Stimulated activated effector memory CD8-positive, alpha-beta T cell treated with anti-CD3 and anti-CD28 coated beads, Interleukin-12 subunit alpha, Interleukin-12 subunit beta, amount 100 ng/mL, for 72 hours (primary cell): ENCODE measurements around the gene MLH3.

Experiments used
- ATAC-seq: fragments of 150-1000 bp; cut with Tn5 transposase; 2 replicates; pipeline ENCODE4 v1.10.0; 2021
- DNase-seq, 2 donors: peaks; one replicate each; pipeline ENCODE4 v3.0.0; 2021 to 2022; ENCODE audit warnings: low spot score in 2 of 2
- H3K27ac Mint-ChIP-seq: one replicate; pipeline ENCODE4 v1.8.0; 2022; ENCODE audit warnings: mild to moderate bottlenecking, mixed read lengths
- H3K36me3 Mint-ChIP-seq: one replicate; pipeline ENCODE4 v1.8.0; 2022; ENCODE audit warnings: mild to moderate bottlenecking, mixed read lengths
- H3K4me1 Mint-ChIP-seq: one replicate; pipeline ENCODE4 v1.8.0; 2022; ENCODE audit warnings: mixed read lengths
- H3K4me3 Mint-ChIP-seq: one replicate; pipeline ENCODE4 v1.8.0; 2022; ENCODE audit warnings: mild to moderate bottlenecking, mixed read lengths
- H3K9me3 Mint-ChIP-seq: one replicate; pipeline ENCODE4 v1.8.0; 2022; ENCODE audit warnings: mixed read lengths

The MLH3 gene

DNA sequence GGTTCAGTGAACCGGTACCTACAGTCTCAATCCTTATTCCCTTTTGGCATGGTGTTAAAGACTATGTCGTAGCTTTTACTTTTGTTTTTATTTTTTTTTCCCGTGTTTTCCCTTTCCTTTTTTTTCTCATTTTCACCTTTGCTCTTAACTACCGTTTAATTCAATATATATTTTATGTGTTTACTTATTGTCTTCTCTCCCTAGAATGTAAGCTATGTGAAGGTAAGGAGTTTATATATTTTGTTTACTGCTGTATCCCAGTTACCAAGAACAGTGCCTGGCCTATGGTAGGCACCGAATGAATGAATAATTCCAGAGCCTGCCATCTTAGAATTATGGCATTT, 261 bp upstream of the MLH3 start:
- ATAC-seq (no peak), DNase-seq (no peak)
- peaks cover 51% of the 10 kb centered on the region for H3K4me1 Mint-ChIP-seq
- no peaks in the 10 kb centered on the region for H3K9me3 Mint-ChIP-seq
- H3K4me3 Mint-ChIP-seq: peak overlapping the region; percentile 83
- peak overlapping the region; percentile 98 for H3K27ac Mint-ChIP-seq
- peaks cover 63% of the 10 kb centered on the region for H3K36me3 Mint-ChIP-seq

DNA sequence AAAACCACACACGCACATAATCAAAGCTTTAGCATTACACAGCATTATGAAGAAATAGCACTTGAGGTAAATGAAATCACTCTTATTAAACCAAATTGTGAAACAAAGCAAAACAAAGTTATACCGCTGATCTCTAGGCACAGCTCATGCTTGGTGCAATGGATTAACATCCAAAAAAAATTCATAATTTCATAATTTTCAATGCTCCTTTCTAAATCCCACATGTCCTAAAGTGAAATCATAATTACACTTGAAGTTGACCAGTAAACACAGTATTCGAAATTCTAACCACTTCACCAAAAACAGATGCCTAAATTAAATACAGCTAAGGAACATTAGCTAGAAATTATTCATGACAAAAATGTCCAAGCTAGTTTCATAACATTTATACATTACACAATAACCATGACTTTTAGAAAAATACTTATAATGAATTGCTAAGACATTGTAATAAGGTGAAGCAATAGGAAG, 1.5 kb downstream of the MLH3 start:
- H3K36me3 Mint-ChIP-seq: peaks cover 48% of the 10 kb centered on the region
- peak overlapping the region; percentile 83 for H3K4me3 Mint-ChIP-seq
- H3K27ac Mint-ChIP-seq: no peak overlapping the region
- DNase-seq (no peak), ATAC-seq (no peak)
- H3K9me3 Mint-ChIP-seq: no peaks in the 10 kb centered on the region
- peaks cover 58% of the 10 kb centered on the region for H3K4me1 Mint-ChIP-seq

GRCh38 chr14:75049136-75049535, 2.1 kb downstream of the MLH3 start:
- H3K36me3 Mint-ChIP-seq: peaks cover 43% of the 10 kb centered on the region
- no peaks in the 10 kb centered on the region for H3K9me3 Mint-ChIP-seq
- no peak overlapping the region for H3K27ac Mint-ChIP-seq
- H3K4me3 Mint-ChIP-seq: no peak overlapping the region
- ATAC-seq (no peak), DNase-seq (no peak)
- peaks cover 64% of the 10 kb centered on the region for H3K4me1 Mint-ChIP-seq

GRCh38 chr14:75048101-75048500, 3.2 kb downstream of the MLH3 start:
- H3K9me3 Mint-ChIP-seq: no peaks in the 10 kb centered on the region
- no peak overlapping the region for H3K4me3 Mint-ChIP-seq
- peaks cover 60% of the 10 kb centered on the region for H3K4me1 Mint-ChIP-seq
- no peak overlapping the region for H3K27ac Mint-ChIP-seq
- no peak for ATAC-seq
- no peak for DNase-seq
- peaks cover 32% of the 10 kb centered on the region for H3K36me3 Mint-ChIP-seq

DNA sequence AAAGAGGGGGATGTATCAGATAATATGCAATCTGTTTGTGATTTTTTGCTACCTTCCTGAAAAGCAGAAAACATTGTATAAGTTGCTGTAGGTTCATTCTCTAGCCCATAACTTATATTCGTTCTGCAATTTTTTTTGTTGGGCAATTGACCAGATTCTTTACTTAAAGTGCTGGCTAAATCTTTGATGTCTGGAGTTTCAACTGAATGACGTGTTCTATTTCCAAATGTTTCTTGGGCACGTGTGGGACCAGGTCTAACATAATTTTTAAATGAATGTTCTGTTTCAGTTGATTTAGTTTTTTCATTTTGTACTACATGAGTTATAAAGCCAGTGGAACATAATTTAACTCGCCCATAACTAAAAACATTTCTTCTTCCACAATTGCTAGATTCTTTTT, 3.8 kb downstream of the MLH3 start:
- Mint-ChIP-seq H3K36me3 (peaks cover 28% of the 10 kb centered on the region), H3K27ac (no peak overlapping the region), H3K4me3 (no peak overlapping the region), H3K9me3 (no peaks in the 10 kb centered on the region), H3K4me1 (peaks cover 56% of the 10 kb centered on the region)
- ATAC-seq (no peak), DNase-seq (no peak)

DNA sequence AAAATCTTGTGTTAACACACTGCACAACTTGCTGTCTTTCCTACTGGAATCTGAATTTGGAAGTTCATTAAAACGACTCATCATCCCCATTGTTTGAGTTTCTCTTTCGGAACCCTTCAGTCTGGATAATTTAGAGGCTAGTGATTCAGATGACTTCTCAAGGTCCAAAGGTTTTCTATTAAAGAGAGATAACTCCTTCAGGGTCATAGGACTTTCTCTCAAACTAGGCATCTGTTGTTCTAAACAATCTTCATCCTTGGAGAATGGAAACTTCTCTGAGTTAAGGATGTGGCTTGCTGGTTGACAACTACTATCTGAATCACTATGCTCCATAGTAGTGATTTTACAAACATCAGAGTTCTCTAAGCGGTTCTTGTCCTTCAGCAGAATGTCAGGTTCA, 4.4 kb downstream of the MLH3 start:
- ATAC-seq (peak; percentile 94), DNase-seq (no peak)
- no peak overlapping the region for H3K4me3 Mint-ChIP-seq
- H3K36me3 Mint-ChIP-seq: peaks cover 26% of the 10 kb centered on the region
- H3K4me1 Mint-ChIP-seq: peaks cover 55% of the 10 kb centered on the region
- H3K27ac Mint-ChIP-seq: peak overlapping the region; percentile 45
- no peaks in the 10 kb centered on the region for H3K9me3 Mint-ChIP-seq

DNA sequence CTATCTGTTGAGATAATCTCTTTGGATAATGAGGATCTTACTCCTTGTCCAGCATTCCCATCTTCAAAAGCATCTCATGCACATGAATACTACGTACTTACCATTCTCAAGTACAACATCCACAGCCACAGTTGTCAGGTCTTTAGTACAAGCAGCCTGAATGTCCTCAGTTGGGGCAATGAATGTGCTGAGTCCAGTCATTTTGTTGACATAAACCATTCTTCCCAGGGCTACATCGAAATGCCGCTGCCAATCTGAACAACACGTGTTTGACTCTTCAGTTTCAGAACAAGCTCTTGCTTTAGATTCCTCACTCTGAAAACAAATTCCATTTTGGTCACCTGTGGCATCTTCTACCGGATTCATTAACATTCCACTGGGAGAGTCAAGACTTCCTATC, 5.0 kb downstream of the MLH3 start:
- Mint-ChIP-seq H3K4me1 (peaks cover 50% of the 10 kb centered on the region), H3K9me3 (no peaks in the 10 kb centered on the region), H3K27ac (no peak overlapping the region), H3K4me3 (no peak overlapping the region), H3K36me3 (peaks cover 26% of the 10 kb centered on the region)
- DNase-seq (no peak), ATAC-seq (no peak)

GRCh38 chr14:75044752-75045151, 6.5 kb downstream of the MLH3 start:
- no peak overlapping the region for H3K27ac Mint-ChIP-seq
- DNase-seq: no peak
- H3K4me1 Mint-ChIP-seq: peaks cover 43% of the 10 kb centered on the region
- peaks cover 26% of the 10 kb centered on the region for H3K36me3 Mint-ChIP-seq
- H3K4me3 Mint-ChIP-seq: no peak overlapping the region
- ATAC-seq: no peak
- H3K9me3 Mint-ChIP-seq: no peaks in the 10 kb centered on the region

- no peak for DNase-seq
- Mint-ChIP-seq H3K4me1 (peaks cover 43% of the 10 kb centered on the region), H3K4me3 (no peak overlapping the region), H3K9me3 (no peaks in the 10 kb centered on the region), H3K36me3 (peaks cover 28% of the 10 kb centered on the region), H3K27ac (no peak overlapping the region)
- no peak for ATAC-seq
Observed at GRCh38 chr14:75044322-75044721, 6.9 kb downstream of the MLH3 start.

- ATAC-seq (no peak), DNase-seq (no peak)
- Mint-ChIP-seq H3K4me1 (peaks cover 26% of the 10 kb centered on the region), H3K9me3 (no peaks in the 10 kb centered on the region), H3K27ac (no peak overlapping the region), H3K4me3 (no peak overlapping the region), H3K36me3 (peaks cover 48% of the 10 kb centered on the region)
Observed at GRCh38 chr14:75042035-75042434, 9.2 kb downstream of the MLH3 start.

DNA sequence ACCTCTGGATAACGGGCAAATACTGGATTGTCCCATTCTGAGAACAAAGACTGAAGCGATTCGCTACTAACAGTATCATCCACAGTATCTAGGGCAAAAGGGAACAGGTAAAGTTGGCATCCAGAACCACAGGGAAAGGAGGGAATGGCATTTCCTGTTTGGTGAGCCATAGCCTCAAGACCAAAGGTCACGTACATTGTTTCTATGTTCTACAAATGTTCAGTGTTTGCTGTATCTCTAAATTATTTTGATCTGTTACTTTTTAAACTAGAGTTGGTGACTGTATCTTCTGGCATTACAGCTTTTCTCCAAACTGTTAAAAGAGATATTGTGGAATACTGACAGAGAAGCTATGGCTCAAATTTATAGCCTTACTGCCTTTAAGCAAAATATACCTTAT, 9.7 kb downstream of the MLH3 start:
- no peak for DNase-seq
- Mint-ChIP-seq H3K36me3 (peaks cover 52% of the 10 kb centered on the region), H3K4me3 (no peak overlapping the region)

DNA sequence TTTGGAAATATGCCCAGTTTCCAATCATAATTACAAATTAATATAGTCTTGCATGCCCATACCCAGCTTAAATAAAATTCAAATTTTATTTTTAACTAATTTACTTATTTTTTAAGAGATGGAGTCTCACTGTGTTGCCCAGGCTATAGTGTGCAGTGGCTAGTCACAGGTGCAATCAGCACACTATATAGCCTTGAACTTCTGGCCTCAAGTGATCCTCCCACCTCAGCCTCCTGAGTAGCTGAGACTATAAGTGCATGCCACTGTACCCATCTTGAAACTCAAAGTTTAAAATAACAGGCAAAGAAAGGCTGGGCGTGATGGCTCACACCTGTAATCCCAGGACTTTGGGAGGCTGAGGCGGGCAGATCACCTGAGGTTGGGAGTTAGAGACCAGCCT, 10.3 kb downstream of the MLH3 start:
- Mint-ChIP-seq H3K4me3 (no peak overlapping the region), H3K4me1 (peaks cover 21% of the 10 kb centered on the region), H3K9me3 (no peaks in the 10 kb centered on the region), H3K36me3 (peaks cover 59% of the 10 kb centered on the region), H3K27ac (no peak overlapping the region)
- DNase-seq: no peak
- no peak for ATAC-seq

More for the DNA sequence above, 9.7 kb downstream of the MLH3 start:
- Mint-ChIP-seq H3K27ac (no peak overlapping the region), H3K9me3 (no peaks in the 10 kb centered on the region), H3K4me1 (peaks cover 25% of the 10 kb centered on the region)
- ATAC-seq: no peak

DNA sequence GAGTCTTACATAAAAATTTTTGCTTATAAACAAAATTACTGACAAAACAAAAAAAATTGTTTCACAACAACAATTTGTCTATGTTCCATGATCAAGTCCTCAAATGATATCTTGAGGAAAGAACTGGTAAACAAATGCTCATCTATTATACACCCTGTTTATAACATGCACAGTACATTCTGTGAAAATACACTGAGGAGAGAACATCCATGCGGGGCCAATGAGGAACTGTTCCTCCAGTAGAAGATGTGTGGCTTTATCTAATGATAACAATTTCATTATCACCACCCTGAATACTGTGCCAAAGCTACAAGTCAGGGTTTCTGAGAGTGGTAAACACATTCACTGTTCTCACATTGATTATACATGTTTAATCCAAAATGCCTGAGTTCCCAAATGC, 10.8 kb downstream of the MLH3 start:
- Mint-ChIP-seq H3K27ac (no peak overlapping the region), H3K9me3 (no peaks in the 10 kb centered on the region), H3K36me3 (peaks cover 62% of the 10 kb centered on the region), H3K4me3 (no peak overlapping the region), H3K4me1 (peaks cover 17% of the 10 kb centered on the region)
- DNase-seq (no peak), ATAC-seq (no peak)

- no peak overlapping the region for H3K4me3 Mint-ChIP-seq
- peaks cover 21% of the 10 kb centered on the region for H3K36me3 Mint-ChIP-seq
- peaks cover 5% of the 10 kb centered on the region for H3K4me1 Mint-ChIP-seq
- no peaks in the 10 kb centered on the region for H3K9me3 Mint-ChIP-seq
- DNase-seq (no peak), ATAC-seq (no peak)
- H3K27ac Mint-ChIP-seq: no peak overlapping the region
Observed at GRCh38 chr14:75032939-75033338, 18.3 kb downstream of the MLH3 start.

DNA sequence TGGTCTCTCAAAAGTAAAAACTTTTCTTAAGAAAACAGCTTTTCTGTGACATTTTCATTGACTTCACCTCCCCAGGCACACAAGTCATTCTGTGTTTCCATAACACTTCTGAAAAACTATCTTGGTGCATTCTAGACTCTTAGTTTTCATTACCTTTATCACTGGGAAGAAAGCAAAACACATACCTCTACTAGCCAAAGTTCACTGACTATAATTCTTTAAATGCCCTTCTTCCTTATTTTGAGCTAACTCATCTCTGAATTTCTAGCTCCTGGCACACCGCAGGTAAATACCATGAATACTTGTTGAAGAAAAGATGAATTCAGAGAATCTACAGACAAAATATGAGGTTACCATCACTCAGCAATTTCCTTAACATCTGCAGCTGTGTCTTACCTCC, 21.1 kb downstream of the MLH3 start:
- H3K4me3 Mint-ChIP-seq: no peak overlapping the region
- no peaks in the 10 kb centered on the region for H3K4me1 Mint-ChIP-seq
- no peak for DNase-seq
- ATAC-seq: no peak
- H3K9me3 Mint-ChIP-seq: no peaks in the 10 kb centered on the region
- peak overlapping the region; percentile 39 for H3K27ac Mint-ChIP-seq
- no peaks in the 10 kb centered on the region for H3K36me3 Mint-ChIP-seq

DNA sequence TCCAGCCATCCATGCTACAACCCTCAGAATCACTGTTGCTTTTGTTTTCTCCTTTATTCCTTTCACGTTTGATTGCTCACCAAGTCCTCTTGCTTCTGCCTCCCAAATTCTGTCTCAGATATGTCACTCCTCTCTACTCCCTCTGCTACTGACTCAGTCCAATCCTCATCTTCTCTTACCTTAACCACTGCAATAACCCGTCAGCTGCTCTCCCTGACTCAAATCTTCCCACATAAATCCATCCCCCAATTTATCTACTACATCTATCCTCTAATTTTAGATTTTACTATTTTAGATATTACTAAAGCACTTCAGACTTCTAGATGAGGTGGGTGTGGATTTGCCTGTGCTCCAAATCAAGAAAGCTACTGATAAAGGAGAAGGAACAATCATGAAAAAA, 25.4 kb downstream of the MLH3 start:
- Mint-ChIP-seq H3K36me3 (peaks cover 16% of the 10 kb centered on the region), H3K4me3 (no peak overlapping the region), H3K4me1 (no peaks in the 10 kb centered on the region), H3K27ac (no peak overlapping the region), H3K9me3 (no peaks in the 10 kb centered on the region)
- ATAC-seq: no peak
- DNase-seq: no peak

- Mint-ChIP-seq H3K27ac (no peak overlapping the region), H3K9me3 (no peaks in the 10 kb centered on the region), H3K36me3 (peaks cover 24% of the 10 kb centered on the region), H3K4me3 (no peak overlapping the region), H3K4me1 (no peaks in the 10 kb centered on the region)
- no peak for DNase-seq
- no peak for ATAC-seq
Observed at GRCh38 chr14:75025082-75025481, 26.2 kb downstream of the MLH3 start.
